Psoas muscle (tissue), 8 donors: ENCODE measurements around the gene INSIG1. TPM values are rescaled to one million over a fixed set of nuclear protein-coding genes. Genes with fewer than 3 reads are reported as not detected.

ENCODE experiments used
- ATAC-seq, 4 donors: fragments of 200-7000 bp; cut with Tn5 transposase; one replicate each; pipeline ENCODE4 v1.9.1; 2020; ENCODE audit warnings: moderate library complexity in 3 of 4, mild to moderate bottlenecking in 2 of 4
- DNase-seq, 2 donors: peaks; one replicate each; pipeline ENCODE4 v3.0.0-alpha.2; 2020
- H3K27ac ChIP-seq: fragments of 200-600 bp; one replicate; pipeline ENCODE4 v1.8.0; 2022
- H3K27me3 ChIP-seq, 3 donors: fragments of 200-600 bp in 1 of 3; one replicate each; pipeline versions ENCODE4 v1.6.1 to v1.8.0; 2013 to 2022; ENCODE audit warnings: low read length in 2 of 3, mild to moderate bottlenecking in 2 of 3, moderate library complexity in 1 of 3; ENCODE audit not compliant: insufficient read depth in 3 of 3
- H3K36me3 ChIP-seq, 2 donors: fragments of 200-600 bp in 1 of 2; one replicate each; pipeline versions ENCODE4 v1.6.1 to v1.8.0; 2013 to 2022; ENCODE audit warnings: low read depth in 1 of 2, mild to moderate bottlenecking in 1 of 2, moderate library complexity in 1 of 2; ENCODE audit not compliant: insufficient read depth in 1 of 2
- H3K4me1 ChIP-seq: fragments of 200-600 bp; one replicate; pipeline ENCODE4 v1.8.0; 2022
- H3K4me3 ChIP-seq: fragments of 200-600 bp; one replicate; pipeline ENCODE4 v1.8.0; 2022; ENCODE audit warnings: mild to moderate bottlenecking
- H3K9me3 ChIP-seq: fragments of 200-600 bp; one replicate; pipeline ENCODE4 v1.8.0; 2022
- WGBS, 3 donors: extraction: QIAGEN DNeasy Blood & Tissue Kit; methylation state at CpG; one replicate each; pipeline versions ENCODE4 v1.1.6 to v1.1.7; 2013; 5-methylcytosine and 5-hydroxymethylcytosine counted together
- intact Hi-C, 2 donors: fragments of 100-400 bp; cut with DNase I; formaldehyde crosslinking; loops; one replicate each; pipeline versions ENCODE4 v1.11.0 to v1.14.2; 2022
- polyA plus RNA-seq, 3 donors: library from polyadenylated mRNA; stranded (reverse); fragments of 200-250 nt; gene quantifications; one replicate each; pipeline ENCODE4 v1.2.3, GENCODE V29; 2013
- total RNA-seq, 4 donors: library from RNA; stranded (reverse); fragmentation: NEBNext Ultra II Directional in 2 of 4; extraction: Animal tissue kit (Norgen Biotek cat#: 25700) in 2 of 4; gene quantifications; one replicate each; pipeline versions ENCODE4 v1.2.1 to v1.2.4, GENCODE V29; 2021 to 2023
- TF ChIP-seq, protein P1 (sequence below): fragments of 200-600 bp; IDR thresholded peaks from one replicate; pipeline ENCODE4 v1.8.0; 2022; ENCODE audit warnings: antibody characterized with exemption
- donor health status: healthy with polysubstance abuse.
- donor health status: DM: no; HTN: no; CAD: no; lungs with moderate emphysema.
- donor health status: Bipolar disorder and iron deficiency.
- donor health status: healthy.
- donor health status: DM: yes; HTN: yes; CAD: no.
- donor health status: DM: no; HTN: no; CAD: no.
- donor health status: DM: no; HTN: no; CAD: no.
- donor health status: DM: yes; HTN: yes; CAD: no.

INSIG1 gene
- total and polyA plus RNA-seq, 7 donors = 4.0 to 20.0 (median 7.4) TPM

GRCh38 chr7:155308330-155309020 lies 10.8 kb downstream of the INSIG1 start:
- intact Hi-C loops = no loop called here
- Histone ChIP-seq H3K36me3 (peaks cover 0 to 47% of the 10 kb centered on the region in 2 donors), H3K27ac (no peak overlapping the region), H3K4me1 (no peaks in the 10 kb centered on the region), H3K4me3 (no peak overlapping the region), H3K27me3 (no peaks in the 10 kb centered on the region), H3K9me3 (no peaks in the 10 kb centered on the region)
- 90 to 91% (median 90%) methylated on average over 19 of the region's 19 CpGs for WGBS, 3 donors
- TF ChIP-seq, protein P1, sequence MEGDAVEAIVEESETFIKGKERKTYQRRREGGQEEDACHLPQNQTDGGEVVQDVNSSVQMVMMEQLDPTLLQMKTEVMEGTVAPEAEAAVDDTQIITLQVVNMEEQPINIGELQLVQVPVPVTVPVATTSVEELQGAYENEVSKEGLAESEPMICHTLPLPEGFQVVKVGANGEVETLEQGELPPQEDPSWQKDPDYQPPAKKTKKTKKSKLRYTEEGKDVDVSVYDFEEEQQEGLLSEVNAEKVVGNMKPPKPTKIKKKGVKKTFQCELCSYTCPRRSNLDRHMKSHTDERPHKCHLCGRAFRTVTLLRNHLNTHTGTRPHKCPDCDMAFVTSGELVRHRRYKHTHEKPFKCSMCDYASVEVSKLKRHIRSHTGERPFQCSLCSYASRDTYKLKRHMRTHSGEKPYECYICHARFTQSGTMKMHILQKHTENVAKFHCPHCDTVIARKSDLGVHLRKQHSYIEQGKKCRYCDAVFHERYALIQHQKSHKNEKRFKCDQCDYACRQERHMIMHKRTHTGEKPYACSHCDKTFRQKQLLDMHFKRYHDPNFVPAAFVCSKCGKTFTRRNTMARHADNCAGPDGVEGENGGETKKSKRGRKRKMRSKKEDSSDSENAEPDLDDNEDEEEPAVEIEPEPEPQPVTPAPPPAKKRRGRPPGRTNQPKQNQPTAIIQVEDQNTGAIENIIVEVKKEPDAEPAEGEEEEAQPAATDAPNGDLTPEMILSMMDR = no peak
- no peak for ATAC-seq
- no peak for DNase-seq

DNA sequence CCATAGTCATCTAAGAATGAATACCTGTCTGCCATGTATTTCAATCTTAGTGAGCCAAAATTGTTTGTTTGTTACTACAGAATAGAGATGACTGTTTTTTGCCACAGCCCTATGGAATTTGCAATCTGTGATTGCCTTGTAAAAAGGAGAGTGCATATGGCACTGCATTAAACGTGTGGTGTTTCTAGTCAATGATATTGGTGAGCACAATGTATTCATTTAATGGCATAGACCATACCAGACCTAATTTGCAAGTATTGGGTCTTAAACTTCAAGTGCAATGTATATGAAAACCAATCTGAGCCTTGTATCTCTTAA lies 11.3 kb downstream of the INSIG1 start:
- Histone ChIP-seq H3K27ac (no peak overlapping the region), H3K9me3 (no peaks in the 10 kb centered on the region), H3K4me3 (no peak overlapping the region), H3K27me3 (no peaks in the 10 kb centered on the region), H3K4me1 (no peaks in the 10 kb centered on the region), H3K36me3 (peaks cover 0 to 42% of the 10 kb centered on the region in 2 donors)
- DNase-seq (no peak), ATAC-seq (no peak)
- WGBS, 3 donors = 70 to 83% (median 75%) methylated on average over 1 of the region's 1 CpG
- intact Hi-C loops = no loop called here
- TF ChIP-seq, protein P1 = no peak

GRCh38 chr7:155310425-155311114 lies 12.9 kb downstream of the INSIG1 start:
- Histone ChIP-seq H3K9me3 (no peaks in the 10 kb centered on the region), H3K27ac (no peak overlapping the region), H3K36me3 (peaks cover 0 to 36% of the 10 kb centered on the region in 2 donors), H3K27me3 (no peaks in the 10 kb centered on the region), H3K4me3 (no peak overlapping the region), H3K4me1 (no peaks in the 10 kb centered on the region)
- intact Hi-C loops = no loop called here
- ATAC-seq = no peak
- DNase-seq = no peak
- TF ChIP-seq, protein P1 = no peak
- 88 to 92% (median 89%) methylated on average over 13 of the region's 13 CpGs for WGBS, 3 donors

GRCh38 chr7:155311826-155312537 lies 14.3 kb downstream of the INSIG1 start:
- no peak overlapping the region for H3K4me3 ChIP-seq
- no peaks in the 10 kb centered on the region for H3K9me3 ChIP-seq
- 73 to 82% (median 80%) methylated on average over 8 of the region's 8 CpGs for WGBS, 3 donors
- intact Hi-C loops = no loop called here
- ATAC-seq (no peak), DNase-seq (no peak)
- TF ChIP-seq, protein P1 = no peak
- peaks cover 0 to 4% (median 0%) of the 10 kb centered on the region in 3 donors for H3K27me3 ChIP-seq
- H3K36me3 ChIP-seq = peaks cover 0 to 31% of the 10 kb centered on the region in 2 donors
- no peak overlapping the region for H3K27ac ChIP-seq
- no peaks in the 10 kb centered on the region for H3K4me1 ChIP-seq
